Measurements from ENCODE around the gene TK1.
"Not testable (repeated sequence)": the region's sequence is repeated elsewhere in the genome, so short reads cannot be mapped to it uniquely, and the experiment has no call there.

The TK1 gene

DNA sequence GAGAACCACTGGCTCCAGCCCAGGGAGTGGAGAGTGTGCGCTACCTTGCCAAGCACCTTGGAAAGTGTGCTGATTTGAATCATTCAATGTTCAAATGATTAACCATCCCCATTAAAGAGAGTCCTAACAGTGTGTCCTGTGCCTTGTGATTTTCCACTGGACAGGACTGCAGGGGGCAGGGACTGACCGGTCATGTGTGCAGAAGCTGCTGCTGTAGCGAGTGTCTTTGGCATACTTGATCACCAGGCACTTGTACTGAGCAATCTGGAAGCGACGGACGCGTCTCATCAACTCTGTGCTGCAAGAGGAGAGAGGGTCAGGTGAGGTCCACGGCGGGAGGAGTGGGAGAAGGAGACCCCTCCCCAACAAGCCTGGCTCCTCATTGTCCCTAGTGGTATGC lies 2.0 kb downstream of the TK1 start:
- intact Hi-C loops (cut with DNase I) = no loop called here
- DNase-seq = no peak

DNA sequence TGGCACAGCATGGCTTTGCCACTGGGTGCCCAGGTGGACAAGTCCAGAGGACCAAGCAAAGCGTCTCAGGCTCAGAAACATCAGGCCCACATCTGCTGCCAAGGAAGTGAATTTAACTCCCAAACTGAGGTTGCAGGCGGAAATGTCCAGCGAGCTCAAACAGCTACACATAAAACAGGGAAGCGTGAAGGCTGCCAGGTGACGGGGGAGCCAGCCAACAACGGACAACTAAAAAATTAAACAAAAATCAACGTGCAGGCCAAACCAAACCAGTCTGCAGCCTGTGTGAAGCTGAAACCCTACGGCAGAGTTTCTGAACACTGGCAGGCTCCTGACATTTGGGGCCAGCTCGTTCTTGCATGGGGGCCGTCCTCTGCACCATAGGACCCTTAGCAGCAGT lies 2.5 kb downstream of the TK1 start:
- intact Hi-C loops (cut with DNase I) = no loop called here
- no peak for DNase-seq

GRCh38 chr17:78183916-78184315 lies 2.9 kb downstream of the TK1 start:
- no peak for DNase-seq
- intact Hi-C loops (cut with DNase I) = no loop called here

DNA sequence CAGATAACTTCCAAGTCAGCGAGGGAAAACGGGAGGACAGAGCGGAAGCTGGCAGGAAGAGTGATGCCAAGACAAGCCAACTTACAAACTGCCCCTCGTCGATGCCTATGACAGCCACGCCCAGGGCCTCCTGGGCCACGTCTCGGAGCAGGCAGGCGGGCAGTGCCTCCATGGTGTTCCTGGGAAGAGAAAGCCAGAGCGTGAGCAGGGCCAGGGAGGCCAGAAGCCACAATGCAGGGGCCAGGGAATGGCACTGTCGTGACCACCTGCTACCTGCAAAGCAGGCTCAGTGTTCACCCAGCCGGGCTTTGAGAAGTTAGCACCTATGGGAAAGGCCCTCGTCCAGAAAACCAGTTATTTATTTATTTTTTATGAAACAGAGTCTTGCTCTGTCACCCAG lies 4.3 kb downstream of the TK1 start:
- DNase-seq = no peak
- intact Hi-C loops (cut with DNase I) = no loop called here

GRCh38 chr17:78180508-78180907 lies 6.3 kb downstream of the TK1 start:
- intact Hi-C loops (cut with DNase I) = no loop called here

GRCh38 chr17:78180083-78180482 lies 6.8 kb downstream of the TK1 start:
- DNase-seq = no peak
- intact Hi-C loops (cut with DNase I) = no loop called here

More at GRCh38 chr17:78180508-78180907, 6.3 kb downstream of the TK1 start:
- no peak for DNase-seq

GRCh38 chr17:78179372-78179771 lies 7.5 kb downstream of the TK1 start:
- DNase-seq = no peak
- intact Hi-C loops (cut with DNase I) = loop anchor here (5.0 to 10.0 kb wide), 2 partner anchors 67 to 75 kb away; no protein-coding TSS in a partner anchor

GRCh38 chr17:78176548-78177025 lies 10.3 kb downstream of the TK1 start:
- DNase-seq = peak; percentile 59 to 89 (median 78)
- intact Hi-C loops (cut with DNase I) = loop anchor here (5.0 to 10.0 kb wide), 2 partner anchors 64 to 78 kb away; no protein-coding TSS in a partner anchor

- no peak for DNase-seq
- intact Hi-C loops (cut with DNase I) = loop anchor here (5.0 to 10.0 kb wide), 2 partner anchors 63 to 79 kb away; no protein-coding TSS in a partner anchor
Measured at GRCh38 chr17:78175643-78175981, 11.2 kb downstream of the TK1 start.

GRCh38 chr17:78174870-78175642 lies 11.8 kb downstream of the TK1 start:
- peak in 3 of 42 donors; percentile 22 to 31 (median 25) for DNase-seq
- intact Hi-C loops (cut with DNase I) = loop anchor here (5.0 to 10.0 kb wide), 3 partner anchors 48 to 80 kb away; partner anchors contain the start of gene TMC6

DNA sequence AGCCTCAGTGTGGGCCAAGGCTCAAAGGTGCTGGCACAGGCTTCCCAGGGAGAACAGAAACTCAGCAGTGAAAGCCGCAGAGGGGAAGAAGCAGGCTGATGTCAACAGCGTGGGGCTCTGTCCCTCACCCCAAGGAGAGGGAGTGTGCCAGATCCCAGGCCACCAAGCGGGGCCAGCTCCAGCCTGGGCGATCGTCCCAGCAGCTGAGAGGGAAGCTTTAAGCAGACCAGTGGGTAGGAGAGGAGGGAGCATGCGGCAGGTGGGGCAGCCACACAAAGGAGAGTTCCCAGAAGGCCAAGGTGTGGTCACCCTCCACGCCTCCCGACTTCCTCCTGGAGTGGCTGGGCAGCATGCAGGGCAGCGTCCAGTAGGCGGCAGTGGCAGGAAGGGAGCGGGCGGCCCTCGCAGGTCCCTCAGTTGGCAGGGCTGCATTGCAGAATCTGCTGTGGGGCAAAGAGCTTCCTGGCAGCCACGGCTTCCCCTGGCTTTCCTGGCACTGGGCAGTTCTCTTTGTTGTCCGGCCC lies 12.4 kb downstream of the TK1 start:
- DNase-seq = peak; percentile 69 to 93 (median 86)
- intact Hi-C loops (cut with DNase I) = loop anchor here (5.0 to 10.0 kb wide), 2 partner anchors 47 to 80 kb away; partner anchors contain the start of gene TMC6

DNA sequence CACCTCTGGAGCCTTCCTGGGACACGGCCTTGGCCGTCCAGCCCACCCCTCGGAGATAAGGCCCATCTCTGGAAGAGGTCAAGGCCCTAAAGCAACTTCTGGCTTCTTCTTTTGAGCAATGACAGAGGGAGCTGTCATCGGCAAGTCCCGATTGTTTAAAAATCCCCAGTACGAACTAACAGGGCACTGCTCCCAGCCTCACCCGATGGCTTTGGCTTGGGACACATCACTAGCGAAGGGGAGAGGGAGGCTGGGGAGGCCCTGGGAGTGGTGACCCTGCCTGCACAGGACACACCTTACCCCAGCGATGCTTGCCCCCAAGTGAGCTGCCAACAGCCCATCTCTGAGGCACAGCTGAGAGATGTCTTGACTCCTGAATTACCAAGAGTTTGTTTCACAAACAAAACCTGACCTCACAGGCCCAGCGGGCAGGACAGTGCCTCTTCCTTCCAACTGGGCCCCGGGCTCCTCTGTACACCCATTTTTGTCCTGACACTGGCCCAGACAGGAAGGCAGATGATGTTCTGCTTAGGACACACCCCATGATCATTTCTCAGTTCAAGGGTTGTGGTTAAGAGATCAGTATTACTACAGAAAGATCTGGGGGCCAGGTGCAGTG lies 13.6 kb downstream of the TK1 start:
- no peak for DNase-seq
- intact Hi-C loops (cut with DNase I) = loop anchor here (5.0 to 10.0 kb wide), 2 partner anchors 46 to 82 kb away; partner anchors contain the start of gene TMC6

DNA sequence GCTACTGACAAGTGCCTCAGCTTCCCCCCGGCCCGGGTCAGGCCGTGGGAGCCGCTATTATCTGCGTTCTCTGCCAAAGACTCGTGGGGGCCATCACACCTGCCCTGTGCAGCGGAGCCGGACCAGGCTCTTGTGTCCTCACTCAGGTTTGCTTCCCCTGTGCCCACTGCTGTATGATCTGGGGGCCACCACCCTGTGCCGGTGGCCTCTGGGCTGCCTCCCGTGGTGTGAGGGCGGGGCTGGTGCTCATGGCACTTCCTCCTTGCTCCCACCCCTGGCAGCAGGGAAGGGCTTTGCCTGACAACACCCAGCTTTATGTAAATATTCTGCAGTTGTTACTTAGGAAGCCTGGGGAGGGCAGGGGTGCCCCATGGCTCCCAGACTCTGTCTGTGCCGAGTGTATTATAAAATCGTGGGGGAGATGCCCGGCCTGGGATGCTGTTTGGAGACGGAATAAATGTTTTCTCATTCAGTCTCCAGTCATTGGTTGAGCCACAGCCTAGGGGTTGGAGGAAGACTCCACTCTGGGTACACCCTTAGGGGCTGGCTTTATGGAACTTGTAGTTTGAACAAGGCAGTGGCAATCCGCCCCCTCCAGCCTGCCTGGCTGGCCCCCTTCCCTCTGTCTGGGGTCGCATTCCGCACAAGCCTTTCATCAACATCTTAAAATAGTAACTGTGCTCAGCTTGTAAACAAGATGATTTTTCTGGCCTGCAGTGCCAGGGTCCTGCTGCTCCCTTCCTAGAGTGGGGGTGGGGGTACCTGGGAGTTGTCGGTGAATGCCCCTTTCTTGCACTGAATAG lies 14.4 kb downstream of the TK1 start:
- intact Hi-C loops (cut with DNase I) = loop anchor here (5.0 to 10.0 kb wide), 2 partner anchors 45 to 82 kb away; partner anchors contain the start of gene TMC6

GRCh38 chr17:78171591-78172248 lies 15.1 kb downstream of the TK1 start:
- not testable (repeated sequence) for DNase-seq
- intact Hi-C loops (cut with DNase I) = loop anchor here (5.0 to 10.0 kb wide), 2 partner anchors 44 to 83 kb away; partner anchors contain the start of gene TMC6

More for the DNA sequence above, 14.4 kb downstream of the TK1 start:
- peak in 10 of 42 donors; percentile 26 to 68 (median 45) for DNase-seq

DNA sequence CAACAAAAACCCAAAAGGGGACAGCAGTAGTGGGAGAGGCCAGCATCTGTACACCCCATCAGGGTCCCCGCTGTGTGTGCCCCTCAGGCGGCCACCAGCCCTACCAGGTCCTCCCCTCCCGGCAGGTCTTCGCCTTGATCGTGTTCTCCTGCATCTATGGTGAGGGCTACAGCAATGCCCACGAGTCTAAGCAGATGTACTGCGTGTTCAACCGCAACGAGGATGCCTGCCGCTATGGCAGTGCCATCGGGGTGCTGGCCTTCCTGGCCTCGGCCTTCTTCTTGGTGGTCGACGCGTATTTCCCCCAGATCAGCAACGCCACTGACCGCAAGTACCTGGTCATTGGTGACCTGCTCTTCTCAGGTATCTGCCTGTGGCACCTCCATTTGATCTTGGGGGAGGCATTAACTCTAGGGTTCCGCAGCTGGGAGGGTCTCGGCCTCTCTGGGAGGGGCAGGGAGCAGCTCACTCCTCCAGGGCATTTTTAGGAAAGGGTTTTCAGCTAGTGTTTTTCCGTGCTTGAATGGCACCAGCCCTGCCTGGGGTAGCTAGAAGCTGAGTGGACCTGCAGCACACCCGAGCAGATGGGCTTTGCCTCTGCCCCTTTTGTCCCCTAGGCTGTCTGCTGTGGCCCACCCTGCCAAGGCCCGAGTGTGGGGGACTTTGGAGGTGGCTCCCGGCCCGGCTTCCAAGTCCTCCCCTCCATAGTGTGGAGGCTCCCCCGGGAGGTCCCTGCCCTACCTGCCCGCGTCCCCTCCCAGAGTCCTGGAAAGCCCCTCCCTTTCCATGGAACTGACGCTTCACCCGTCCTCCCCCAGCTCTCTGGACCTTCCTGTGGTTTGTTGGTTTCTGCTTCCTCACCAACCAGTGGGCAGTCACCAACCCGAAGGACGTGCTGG lies 15.9 kb downstream of the TK1 start:
- intact Hi-C loops (cut with DNase I) = loop anchor here (5.0 to 10.0 kb wide), 2 partner anchors 44 to 84 kb away; partner anchors contain the start of gene TMC6

GRCh38 chr17:78168903-78169793 lies 17.7 kb downstream of the TK1 start:
- peak in 41 of 42 donors; percentile 49 to 85 (median 74) for DNase-seq
- intact Hi-C loops (cut with DNase I) = no loop called here

More for the DNA sequence above, 15.9 kb downstream of the TK1 start:
- no peak for DNase-seq

All from head of caudate nucleus (tissue), 42 donors.